Amygdala (tissue), 56 donors: ENCODE results near the gene HDAC4.

Source experiments
- DNase-seq, 56 donors: peaks; one replicate each; lab custom pipeline; 2025; lab: John Stamatoyannopoulos, UW

HDAC4 gene

DNA sequence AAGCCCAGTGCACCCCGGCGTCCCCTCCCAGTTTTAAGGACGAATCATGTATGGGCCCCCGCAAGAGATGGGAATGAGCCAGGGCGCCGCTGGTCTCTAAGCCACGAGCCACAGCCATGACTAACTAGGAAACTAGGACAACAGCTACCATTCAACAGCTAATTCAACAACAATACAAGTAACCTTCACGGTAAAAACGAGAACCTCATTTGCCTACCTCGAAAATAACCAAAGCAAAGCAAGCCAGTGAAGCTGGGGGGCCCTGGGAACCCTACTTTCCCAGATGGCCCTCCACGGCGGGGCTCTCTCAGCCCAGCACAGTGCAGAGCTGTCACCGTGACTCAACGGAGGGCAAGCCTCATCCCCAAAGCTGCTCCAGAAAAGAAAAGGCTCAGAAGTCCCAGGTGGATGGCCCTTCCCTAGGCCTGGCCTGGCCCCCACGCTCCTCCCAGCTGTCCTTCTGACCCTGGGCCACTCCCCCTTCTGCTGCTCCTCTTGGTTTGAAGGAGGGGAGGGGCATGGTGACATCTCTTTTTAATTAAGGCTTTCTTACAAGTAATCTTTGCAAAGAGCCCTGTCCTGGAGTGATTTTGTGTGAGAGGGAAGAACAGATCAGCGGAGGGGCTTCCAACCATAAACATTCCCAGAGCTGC is 126.3 kb downstream of the HDAC4 start:
- DNase-seq = peak in 1 of 56 donors; percentile 48

- DNase-seq = no peak
These were observed 127.3 kb downstream of the HDAC4 start for GRCh38 chr2:239273280-239274234.

DNA sequence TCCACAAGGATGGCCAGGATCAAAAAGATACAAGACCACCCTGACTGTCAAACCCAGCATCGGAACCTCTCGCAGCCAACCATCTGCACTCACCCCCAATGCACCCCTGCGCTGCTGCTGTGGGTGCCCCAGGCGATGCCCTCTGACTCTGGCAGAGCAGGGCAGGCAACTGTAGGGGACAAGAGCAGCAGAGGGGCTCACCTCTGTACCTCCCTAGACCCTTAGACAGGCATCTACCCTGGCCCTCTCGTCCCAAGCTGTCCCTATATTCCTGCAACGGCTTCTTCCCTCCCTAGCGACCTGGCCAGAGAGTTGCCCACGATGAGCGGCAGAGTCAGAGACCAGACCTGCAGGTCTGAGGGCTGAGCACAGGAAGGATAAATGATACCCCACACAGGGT is 128.2 kb downstream of the HDAC4 start:
- DNase-seq = no peak

GRCh38 chr2:239271882-239272281 is 128.9 kb downstream of the HDAC4 start:
- DNase-seq = peak in 2 of 56 donors; percentile 41 to 45

GRCh38 chr2:239271471-239271870 is 129.3 kb downstream of the HDAC4 start:
- DNase-seq = no peak

DNA sequence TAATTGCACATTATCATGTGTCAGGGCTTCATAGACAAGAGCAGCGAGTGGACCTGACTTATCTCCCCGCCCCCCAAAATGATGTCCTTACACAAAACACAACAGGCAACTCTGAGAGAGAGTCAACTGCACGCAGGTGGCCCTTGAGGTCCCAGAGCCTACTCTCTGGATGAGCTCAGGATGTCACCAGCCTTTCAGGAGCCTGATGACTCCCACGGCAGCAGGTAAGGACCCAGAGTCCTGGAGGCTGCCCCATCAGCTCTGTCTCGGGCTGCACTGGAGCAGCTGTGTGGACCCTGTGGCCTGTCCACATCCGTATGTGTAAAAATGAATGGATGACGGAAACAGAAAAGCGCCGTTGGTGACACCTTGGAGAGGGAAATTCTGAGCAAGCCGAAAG is 130.9 kb downstream of the HDAC4 start:
- DNase-seq = no peak

- DNase-seq = no peak
These were observed 131.5 kb downstream of the HDAC4 start for GRCh38 chr2:239269173-239269885.

GRCh38 chr2:239268549-239268948 is 132.3 kb downstream of the HDAC4 start:
- no peak for DNase-seq

DNA sequence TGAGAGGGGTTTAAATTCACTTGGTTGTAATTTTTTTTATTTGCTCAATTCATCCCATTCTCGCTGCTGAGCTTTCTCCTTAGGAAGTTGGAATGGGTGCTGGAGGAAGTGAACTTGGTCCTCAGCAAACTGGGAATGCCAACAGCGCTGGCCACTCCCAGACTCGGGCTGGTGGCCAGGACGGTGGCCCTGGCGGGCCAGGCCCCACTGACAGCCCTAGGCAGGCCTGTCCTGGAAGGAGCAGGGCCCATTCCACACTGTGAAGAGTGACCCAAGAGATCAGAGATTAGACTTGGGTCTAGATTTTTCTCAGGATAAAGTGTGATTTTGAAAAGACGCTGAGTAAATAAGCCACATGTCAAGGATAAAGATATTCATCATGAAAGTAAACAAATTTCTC is 132.7 kb downstream of the HDAC4 start:
- peak in 10 of 56 donors; percentile 23 to 59 (median 54) for DNase-seq

DNA sequence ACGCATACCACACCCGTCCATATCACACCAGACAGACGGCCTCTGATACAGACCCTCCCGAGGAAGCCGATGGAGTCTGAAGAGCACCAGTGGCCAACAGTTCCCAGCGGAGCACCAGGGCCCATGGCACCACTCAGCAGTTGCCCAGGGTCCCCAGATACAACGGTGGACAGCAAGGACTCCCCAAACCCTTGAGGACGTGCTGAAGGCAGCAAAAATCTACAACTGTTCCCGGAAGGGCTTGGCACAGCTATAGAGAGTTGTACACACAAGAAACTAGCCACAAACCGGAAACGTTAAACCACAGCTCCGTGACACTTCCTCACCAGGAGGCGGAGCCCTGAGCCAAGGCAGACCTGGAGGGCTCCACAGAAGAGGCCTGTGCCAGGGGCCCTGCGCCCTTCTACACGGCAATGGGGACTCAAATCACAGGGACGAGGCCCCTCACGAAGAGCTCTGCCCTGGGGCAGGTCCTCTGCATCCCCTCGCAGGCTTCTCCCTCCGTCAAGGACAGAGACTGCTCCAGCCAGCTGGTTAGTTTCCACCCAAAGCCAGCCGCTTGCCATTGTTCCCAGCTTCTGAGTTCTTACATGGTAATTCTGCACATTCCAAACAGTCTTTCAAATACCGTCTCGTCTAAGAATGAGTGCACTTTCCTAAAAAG is 133.4 kb downstream of the HDAC4 start:
- DNase-seq = peak in 7 of 56 donors; percentile 27 to 61 (median 37)

- DNase-seq = no peak
These were observed 134.0 kb downstream of the HDAC4 start for GRCh38 chr2:239266779-239267287.

DNA sequence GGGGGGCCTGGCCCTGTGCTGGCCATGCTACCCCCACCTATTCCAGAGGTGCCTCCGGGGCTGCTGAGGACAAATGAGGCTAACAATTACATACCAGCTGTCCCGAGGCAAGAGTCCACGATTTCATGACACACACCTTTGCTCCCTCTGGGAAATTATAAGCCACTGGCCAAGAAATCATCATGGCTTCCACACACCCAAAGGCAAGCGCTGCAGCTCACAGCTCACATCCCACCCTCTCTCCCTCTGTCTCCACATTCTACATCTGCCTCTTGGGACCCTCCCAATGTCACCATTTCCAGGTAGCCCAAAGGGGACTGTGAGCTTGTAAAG is 134.4 kb downstream of the HDAC4 start:
- DNase-seq = no peak

GRCh38 chr2:239265681-239266433 is 135.0 kb downstream of the HDAC4 start:
- DNase-seq = no peak

- DNase-seq = peak in 2 of 56 donors; percentile 51 to 53
These were observed 135.8 kb downstream of the HDAC4 start for GRCh38 chr2:239264838-239265651.

- no peak for DNase-seq
These were observed 136.4 kb downstream of the HDAC4 start for GRCh38 chr2:239264492-239264837.

GRCh38 chr2:239263669-239264491 is 136.9 kb downstream of the HDAC4 start:
- peak in 1 of 56 donors; percentile 37 for DNase-seq

GRCh38 chr2:239263231-239263630 is 137.6 kb downstream of the HDAC4 start:
- DNase-seq = no peak
